ENCODE data around the gene RGL1. TPM values are rescaled to one million over a fixed set of nuclear protein-coding genes. Genes with fewer than 3 reads are reported as not detected.
A peak's percentile ranks its signal among the peaks of the same experiment; 100 is the strongest.

The RGL1 gene
- total and polyA plus RNA-seq, 7 donors = 0.93 to 6.8 (median 3.9) TPM

- Histone ChIP-seq H3K4me3 (no peak overlapping the region), H3K27ac (peak overlapping the region; percentile 41), H3K9me3 (no peaks in the 10 kb centered on the region), H3K27me3 (ENCODE audit: insufficient read depth in 3 of 3, low read length in 2 of 3) (no peaks in the 10 kb centered on the region), H3K36me3 (ENCODE audit: insufficient read depth in 1 of 2, low read depth in 1 of 2) (no peaks in the 10 kb centered on the region), H3K4me1 (peaks cover 9% of the 10 kb centered on the region)
- ATAC-seq (peak in 1 of 4 donors; percentile 49), DNase-seq (no peak)
- intact Hi-C loops (cut with DNase I) = no loop called here
- no peak for TF ChIP-seq CTCF (IDR thresholded peaks at IDR 0.05)
- WGBS, 3 donors = 59 to 69% (median 68%) methylated on average over 3 of the region's 3 CpGs
Observed at GRCh38 chr1:183821889-183822611, 17.1 kb downstream of the RGL1 start.

- H3K4me1 ChIP-seq = no peaks in the 10 kb centered on the region
- ATAC-seq = no peak
- no peak for TF ChIP-seq CTCF (IDR thresholded peaks at IDR 0.05)
- H3K9me3 ChIP-seq = no peaks in the 10 kb centered on the region
- 87 to 94% (median 94%) methylated on average over 1 of the region's 1 CpG for WGBS, 3 donors
- no peaks in the 10 kb centered on the region for H3K27me3 ChIP-seq (ENCODE audit: insufficient read depth in 3 of 3, low read length in 2 of 3)
- no peak overlapping the region for H3K27ac ChIP-seq
- no peak overlapping the region for H3K4me3 ChIP-seq
- no peaks in the 10 kb centered on the region for H3K36me3 ChIP-seq (ENCODE audit: insufficient read depth in 1 of 2, low read depth in 1 of 2)
- no peak for DNase-seq
- intact Hi-C loops (cut with DNase I) = no loop called here
Observed at GRCh38 chr1:183824291-183824690, 19.4 kb downstream of the RGL1 start.

- no peaks in the 10 kb centered on the region for H3K27me3 ChIP-seq (ENCODE audit: insufficient read depth in 3 of 3, low read length in 2 of 3)
- no peaks in the 10 kb centered on the region for H3K36me3 ChIP-seq (ENCODE audit: insufficient read depth in 1 of 2, low read depth in 1 of 2)
- no peak for ATAC-seq
- no peak overlapping the region for H3K4me3 ChIP-seq
- H3K4me1 ChIP-seq = no peaks in the 10 kb centered on the region
- DNase-seq = no peak
- intact Hi-C loops (cut with DNase I) = no loop called here
- H3K27ac ChIP-seq = no peak overlapping the region
- H3K9me3 ChIP-seq = no peaks in the 10 kb centered on the region
- no peak for TF ChIP-seq CTCF (IDR thresholded peaks at IDR 0.05)
Observed at GRCh38 chr1:183827801-183828200, 22.9 kb downstream of the RGL1 start.

- H3K4me3 ChIP-seq = no peak overlapping the region
- H3K27me3 ChIP-seq (ENCODE audit: insufficient read depth in 3 of 3, low read length in 2 of 3) = no peaks in the 10 kb centered on the region
- no peaks in the 10 kb centered on the region for H3K9me3 ChIP-seq
- intact Hi-C loops (cut with DNase I) = loop anchor here in 1 of 2 donors (5.0 kb wide), 1 partner anchor 52 kb away; no protein-coding TSS in a partner anchor
- H3K36me3 ChIP-seq (ENCODE audit: insufficient read depth in 1 of 2, low read depth in 1 of 2) = no peaks in the 10 kb centered on the region
- no peak for TF ChIP-seq CTCF (IDR thresholded peaks at IDR 0.05)
- H3K27ac ChIP-seq = no peak overlapping the region
- no peaks in the 10 kb centered on the region for H3K4me1 ChIP-seq
- WGBS, 3 donors = 91 to 98% (median 95%) methylated on average over 1 of the region's 1 CpG
- no peak for ATAC-seq
- DNase-seq = no peak
Observed at GRCh38 chr1:183830389-183830788, 25.5 kb downstream of the RGL1 start.

GRCh38 chr1:183831311-183831710, 26.4 kb downstream of the RGL1 start:
- no peak for TF ChIP-seq CTCF (IDR thresholded peaks at IDR 0.05)
- H3K36me3 ChIP-seq (ENCODE audit: insufficient read depth in 1 of 2, low read depth in 1 of 2) = no peaks in the 10 kb centered on the region
- no peak overlapping the region for H3K4me3 ChIP-seq
- no peaks in the 10 kb centered on the region for H3K27me3 ChIP-seq (ENCODE audit: insufficient read depth in 3 of 3, low read length in 2 of 3)
- DNase-seq = no peak
- H3K4me1 ChIP-seq = no peaks in the 10 kb centered on the region
- H3K9me3 ChIP-seq = no peaks in the 10 kb centered on the region
- intact Hi-C loops (cut with DNase I) = loop anchor here in 1 of 2 donors (5.0 kb wide), 1 partner anchor 51 kb away; no protein-coding TSS in a partner anchor
- ATAC-seq = no peak
- no peak overlapping the region for H3K27ac ChIP-seq
